NT2/D1 (cell line): ENCODE results near the gene PCA3.

Source experiments
- DNase-seq: peaks from one replicate; pipeline ENCODE4 v3.0.0-alpha.2; 2011; ENCODE audit warnings: low read depth, low spot score
- H3K27me3 ChIP-seq: 2 replicates; pipeline ENCODE4 v1.6.0; 2011; ENCODE audit warnings: mild to moderate bottlenecking; ENCODE audit not compliant: insufficient read length, insufficient read depth
- H3K36me3 ChIP-seq: 2 replicates; pipeline ENCODE4 v1.6.1; 2011; ENCODE audit warnings: mild to moderate bottlenecking, low read length, mixed read lengths; ENCODE audit not compliant: insufficient read depth, insufficient read length
- H3K4me1 ChIP-seq: 2 replicates; pipeline ENCODE4 v1.5.1; 2011; ENCODE audit not compliant: insufficient read depth, insufficient read length
- H3K4me3 ChIP-seq: 2 replicates; pipeline ENCODE4 v1.5.1; 2011; ENCODE audit warnings: low read depth; ENCODE audit not compliant: insufficient read length
- H3K9ac ChIP-seq: 2 replicates; pipeline ENCODE4 v1.6.0; 2011; ENCODE audit warnings: low read depth; ENCODE audit not compliant: insufficient read length
- H3K9me3 ChIP-seq: 2 replicates; pipeline ENCODE4 v1.5.1; 2011; ENCODE audit warnings: mild to moderate bottlenecking, low read length; ENCODE audit not compliant: insufficient read depth
- SUZ12 ChIP-seq: IDR thresholded peaks from 2 replicates; pipeline ENCODE4 v1.6.1; 2011; ENCODE audit not compliant: insufficient read length, insufficient read depth; ENCODE audit errors: extremely low read depth
- YY1 ChIP-seq: IDR thresholded peaks from 2 replicates; pipeline ENCODE4 v1.6.1; 2011; ENCODE audit not compliant: insufficient read length, insufficient read depth
- ZNF274 ChIP-seq: IDR thresholded peaks from 2 replicates; pipeline ENCODE4 v1.6.1; 2011; ENCODE audit warnings: mild to moderate bottlenecking, low read depth, low read length

PCA3 gene

GRCh38 chr9:76764138-76764537, at the start of gene PCA3:
Gene PCA3, plus strand, starts transcription at chr9:76764438.
- H3K4me3 ChIP-seq = no peak within 1 kb of the TSS
- TF ChIP-seq ZNF274 (no peak), YY1 (no peak), SUZ12 (no peak)
- H3K9ac ChIP-seq = no peak within 1 kb of the TSS
- H3K4me1 ChIP-seq = no peaks in the 10 kb centered on the region
- no peaks in the 10 kb centered on the region for H3K9me3 ChIP-seq
- no peaks in the 10 kb centered on the region for H3K36me3 ChIP-seq
- DNase-seq = no peak
- H3K27me3 ChIP-seq = no peaks in the 10 kb centered on the region

- H3K4me3 ChIP-seq = no peak overlapping the region
- H3K9me3 ChIP-seq = no peaks in the 10 kb centered on the region
- TF ChIP-seq YY1 (no peak), SUZ12 (no peak), ZNF274 (no peak)
- no peaks in the 10 kb centered on the region for H3K36me3 ChIP-seq
- no peak overlapping the region for H3K9ac ChIP-seq
- DNase-seq = no peak
- H3K27me3 ChIP-seq = no peaks in the 10 kb centered on the region
- no peaks in the 10 kb centered on the region for H3K4me1 ChIP-seq
Measured at GRCh38 chr9:76716085-76716672, 48.1 kb upstream of the PCA3 start.

GRCh38 chr9:76717176-76717575, 47.1 kb upstream of the PCA3 start:
- no peak overlapping the region for H3K9ac ChIP-seq
- H3K36me3 ChIP-seq = no peaks in the 10 kb centered on the region
- H3K4me3 ChIP-seq = no peak overlapping the region
- no peaks in the 10 kb centered on the region for H3K4me1 ChIP-seq
- H3K9me3 ChIP-seq = no peaks in the 10 kb centered on the region
- TF ChIP-seq SUZ12 = no peak
- TF ChIP-seq YY1 = no peak
- no peak for TF ChIP-seq ZNF274
- no peaks in the 10 kb centered on the region for H3K27me3 ChIP-seq
- no peak for DNase-seq

- Histone ChIP-seq H3K9me3 (no peaks in the 10 kb centered on the region), H3K4me1 (no peaks in the 10 kb centered on the region), H3K36me3 (no peaks in the 10 kb centered on the region), H3K4me3 (no peak overlapping the region), H3K9ac (no peak overlapping the region), H3K27me3 (no peaks in the 10 kb centered on the region)
- TF ChIP-seq ZNF274 = no peak
- TF ChIP-seq SUZ12 = no peak
- no peak for TF ChIP-seq YY1
- no peak for DNase-seq
Measured at GRCh38 chr9:76717613-76718012, 46.6 kb upstream of the PCA3 start.

- no peak for DNase-seq
- no peak for TF ChIP-seq ZNF274
- no peak for TF ChIP-seq SUZ12
- no peak for TF ChIP-seq YY1
- H3K27me3 ChIP-seq = no peaks in the 10 kb centered on the region
- H3K4me3 ChIP-seq = no peak overlapping the region
- H3K9ac ChIP-seq = no peak overlapping the region
- H3K36me3 ChIP-seq = no peaks in the 10 kb centered on the region
- no peaks in the 10 kb centered on the region for H3K4me1 ChIP-seq
- no peaks in the 10 kb centered on the region for H3K9me3 ChIP-seq
Measured at GRCh38 chr9:76718166-76718565, 46.1 kb upstream of the PCA3 start.

- no peaks in the 10 kb centered on the region for H3K4me1 ChIP-seq
- TF ChIP-seq YY1 (no peak), ZNF274 (no peak), SUZ12 (no peak)
- no peak for DNase-seq
- H3K4me3 ChIP-seq = no peak overlapping the region
- no peaks in the 10 kb centered on the region for H3K36me3 ChIP-seq
- no peaks in the 10 kb centered on the region for H3K9me3 ChIP-seq
- H3K9ac ChIP-seq = no peak overlapping the region
- no peaks in the 10 kb centered on the region for H3K27me3 ChIP-seq
Measured at GRCh38 chr9:76720245-76720644, 44.0 kb upstream of the PCA3 start.

GRCh38 chr9:76725011-76725546, 39.2 kb upstream of the PCA3 start:
- H3K36me3 ChIP-seq = no peaks in the 10 kb centered on the region
- no peaks in the 10 kb centered on the region for H3K9me3 ChIP-seq
- no peaks in the 10 kb centered on the region for H3K4me1 ChIP-seq
- no peak for TF ChIP-seq ZNF274
- TF ChIP-seq SUZ12 = no peak
- no peak for TF ChIP-seq YY1
- no peak overlapping the region for H3K9ac ChIP-seq
- no peaks in the 10 kb centered on the region for H3K27me3 ChIP-seq
- H3K4me3 ChIP-seq = no peak overlapping the region
- no peak for DNase-seq
